Progenitor cell of endocrine pancreas (in vitro differentiated cells): ENCODE data around the gene NUDT10. TPM values are rescaled to one million over a fixed set of nuclear protein-coding genes. Genes with fewer than 3 reads are reported as not detected.

Source experiments
- DNase-seq: peaks from one replicate; pipeline ENCODE4 v3.0.0; 2021; ENCODE audit warnings: low spot score; ENCODE audit not compliant: unreplicated experiment
- H3K27ac Mint-ChIP-seq: 2 replicates; pipeline ENCODE4 v1.8.0; 2021; ENCODE audit warnings: mild to moderate bottlenecking, moderate library complexity, mixed read lengths
- H3K27me3 Mint-ChIP-seq: 2 replicates; pipeline ENCODE4 v1.8.0; 2021; ENCODE audit warnings: mixed read lengths
- H3K36me3 Mint-ChIP-seq: 2 replicates; pipeline ENCODE4 v1.8.0; 2022; ENCODE audit warnings: mixed read lengths; ENCODE audit not compliant: insufficient read depth
- H3K4me1 Mint-ChIP-seq: 2 replicates; pipeline ENCODE4 v1.8.0; 2021; ENCODE audit warnings: low read depth, mixed read lengths
- H3K4me3 Mint-ChIP-seq: 2 replicates; pipeline ENCODE4 v1.8.0; 2021; ENCODE audit warnings: low read depth, mild to moderate bottlenecking, moderate library complexity, mixed read lengths
- H3K9me3 Mint-ChIP-seq: 2 replicates; pipeline ENCODE4 v1.8.0; 2021; ENCODE audit warnings: low read depth, mixed read lengths
- CTCF ChIP-seq: fragments of 200-600 bp; sonication (generic); IDR thresholded peaks from one replicate; pipeline ENCODE4 v1.5.0; 2021; ENCODE audit warnings: antibody characterized with exemption, mild to moderate bottlenecking; ENCODE audit not compliant: unreplicated experiment
- total RNA-seq: library from RNA; stranded (reverse); gene quantifications from 2 replicates; pipeline ENCODE4 v1.2.1, GENCODE V29; 2021

Gene NUDT10
- total RNA-seq, 1 donor from 2014 or later: 3.6 TPM

GRCh38 chrX:51334276-51334675 is 1.7 kb downstream of the NUDT10 start:
- peak overlapping the region; percentile 47 for H3K4me3 Mint-ChIP-seq
- no peaks in the 10 kb centered on the region for H3K4me1 Mint-ChIP-seq
- TF ChIP-seq CTCF: no peak
- H3K9me3 Mint-ChIP-seq: peaks cover 7% of the 10 kb centered on the region
- H3K36me3 Mint-ChIP-seq: no peaks in the 10 kb centered on the region
- peaks cover 8% of the 10 kb centered on the region for H3K27me3 Mint-ChIP-seq
- DNase-seq: no peak
- no peak overlapping the region for H3K27ac Mint-ChIP-seq

GRCh38 chrX:51336584-51336983 is 4.0 kb downstream of the NUDT10 start:
- H3K36me3 Mint-ChIP-seq: no peaks in the 10 kb centered on the region
- H3K27ac Mint-ChIP-seq: no peak overlapping the region
- H3K27me3 Mint-ChIP-seq: peaks cover 8% of the 10 kb centered on the region
- DNase-seq: no peak
- H3K4me1 Mint-ChIP-seq: no peaks in the 10 kb centered on the region
- peak; percentile 56 for TF ChIP-seq CTCF
- peaks cover 7% of the 10 kb centered on the region for H3K9me3 Mint-ChIP-seq
- H3K4me3 Mint-ChIP-seq: no peak overlapping the region

GRCh38 chrX:51361251-51361650 is 28.6 kb downstream of the NUDT10 start:
- Mint-ChIP-seq H3K27me3 (no peaks in the 10 kb centered on the region), H3K36me3 (no peaks in the 10 kb centered on the region), H3K4me3 (no peak overlapping the region), H3K4me1 (no peaks in the 10 kb centered on the region), H3K9me3 (peaks cover 50% of the 10 kb centered on the region), H3K27ac (peak overlapping the region; percentile 38)
- TF ChIP-seq CTCF: no peak
- DNase-seq: no peak

- Mint-ChIP-seq H3K4me1 (no peaks in the 10 kb centered on the region), H3K27ac (no peak overlapping the region), H3K27me3 (no peaks in the 10 kb centered on the region), H3K9me3 (peaks cover 23% of the 10 kb centered on the region), H3K4me3 (no peak overlapping the region), H3K36me3 (no peaks in the 10 kb centered on the region)
- DNase-seq: no peak
- TF ChIP-seq CTCF: no peak
Observed at GRCh38 chrX:51376672-51377071, 44.0 kb downstream of the NUDT10 start.

Other genes with a start within 250 kb of the NUDT10 start
- 17.9 and 20.2 TPM in 2 replicates for gene NUDT11, start 163.8 kb downstream of the NUDT10 start, total RNA-seq